GDM1 (cell line): Measurements from ENCODE around the gene IGHMBP2.

ENCODE experiments used
- DNase-seq: peaks from one replicate; lab custom pipeline; 2025; lab: John Stamatoyannopoulos, UW

IGHMBP2 gene

GRCh38 chr11:68982134-68982533 is 78.4 kb downstream of the IGHMBP2 start:
- no peak for DNase-seq

- no peak for DNase-seq
These were observed 80.1 kb downstream of the IGHMBP2 start for GRCh38 chr11:68983801-68984200.

- DNase-seq = no peak
These were observed 83.5 kb downstream of the IGHMBP2 start for GRCh38 chr11:68987211-68987610.

GRCh38 chr11:68988491-68988890 is 84.8 kb downstream of the IGHMBP2 start:
- no peak for DNase-seq
